Stimulated activated memory B cell treated with anti-CD40 and anti-IgM and Interleukin-4, amounts not matched to agents 10 μg/mL and 1 μg/mL and 100 μg/mL, for 72 hours (primary cell): ENCODE data around the gene TTC28.
"Not testable (repeated sequence)": the region's sequence is repeated elsewhere in the genome, so short reads cannot be mapped to it uniquely, and the experiment has no call there.

ENCODE experiments used
- ATAC-seq: fragments of 150-1000 bp; cut with Tn5 transposase; 2 replicates; pipeline ENCODE4 v1.10.0; 2021
- H3K27ac Mint-ChIP-seq: one replicate; pipeline ENCODE4 v1.8.0; 2022; ENCODE audit warnings: mild to moderate bottlenecking, mixed read lengths
- H3K27me3 Mint-ChIP-seq: one replicate; pipeline ENCODE4 v1.8.0; 2022; ENCODE audit warnings: mixed read lengths
- H3K36me3 Mint-ChIP-seq: one replicate; pipeline ENCODE4 v1.8.0; 2022; ENCODE audit warnings: mixed read lengths
- H3K4me1 Mint-ChIP-seq: one replicate; pipeline ENCODE4 v1.8.0; 2022; ENCODE audit warnings: mixed read lengths
- H3K4me3 Mint-ChIP-seq: one replicate; pipeline ENCODE4 v1.8.0; 2022; ENCODE audit warnings: mild to moderate bottlenecking, moderate library complexity, mixed read lengths
- H3K9me3 Mint-ChIP-seq: one replicate; pipeline ENCODE4 v1.8.0; 2022; ENCODE audit warnings: mixed read lengths

TTC28 gene

DNA sequence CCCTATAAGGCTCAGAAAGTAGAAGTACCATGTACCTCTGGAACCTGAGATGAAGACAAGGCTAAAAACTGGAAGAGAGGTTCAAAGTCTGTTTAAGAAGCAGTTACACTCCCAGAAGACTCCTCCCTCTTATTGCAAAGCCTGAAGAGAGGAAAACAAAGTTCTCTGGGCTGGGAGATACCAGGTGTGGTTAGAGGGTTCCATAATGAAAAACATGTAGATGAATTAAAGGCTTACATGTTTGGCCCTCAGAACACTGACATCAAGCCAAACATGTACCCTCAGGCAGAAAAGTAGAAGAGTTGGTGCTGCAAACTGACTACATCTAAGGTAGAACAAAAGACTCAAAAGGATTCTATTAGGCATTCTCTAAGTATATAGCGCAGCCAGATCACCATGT is 205.3 kb downstream of the TTC28 start:
- Mint-ChIP-seq H3K4me1 (no peaks in the 10 kb centered on the region), H3K9me3 (no peaks in the 10 kb centered on the region), H3K36me3 (no peaks in the 10 kb centered on the region), H3K27ac (no peak overlapping the region), H3K4me3 (no peak overlapping the region), H3K27me3 (peaks cover 20% of the 10 kb centered on the region)
- no peak for ATAC-seq

DNA sequence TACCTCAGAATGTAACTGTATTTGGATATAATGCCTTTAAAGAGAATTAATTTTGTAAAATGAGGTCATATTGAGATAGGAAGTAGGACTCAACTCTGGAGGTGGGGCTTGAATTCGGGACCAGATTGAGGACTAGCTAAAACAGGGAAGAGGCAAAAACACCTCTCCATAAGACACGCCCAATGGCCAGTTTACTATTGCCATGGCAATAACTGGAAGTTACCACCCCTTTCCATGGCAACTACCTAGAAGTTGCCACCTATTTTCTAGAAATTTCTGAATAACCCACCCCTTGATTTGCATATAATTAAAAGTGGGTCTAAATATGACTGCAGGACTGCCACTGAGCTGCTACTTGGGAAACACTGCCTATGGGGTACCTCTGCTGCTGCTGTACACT is 206.4 kb downstream of the TTC28 start:
- no peaks in the 10 kb centered on the region for H3K9me3 Mint-ChIP-seq
- ATAC-seq, result no peak
- no peaks in the 10 kb centered on the region for H3K4me1 Mint-ChIP-seq
- H3K36me3 Mint-ChIP-seq, result no peaks in the 10 kb centered on the region
- H3K27me3 Mint-ChIP-seq, result peaks cover 20% of the 10 kb centered on the region
- no peak overlapping the region for H3K4me3 Mint-ChIP-seq
- H3K27ac Mint-ChIP-seq, result no peak overlapping the region

DNA sequence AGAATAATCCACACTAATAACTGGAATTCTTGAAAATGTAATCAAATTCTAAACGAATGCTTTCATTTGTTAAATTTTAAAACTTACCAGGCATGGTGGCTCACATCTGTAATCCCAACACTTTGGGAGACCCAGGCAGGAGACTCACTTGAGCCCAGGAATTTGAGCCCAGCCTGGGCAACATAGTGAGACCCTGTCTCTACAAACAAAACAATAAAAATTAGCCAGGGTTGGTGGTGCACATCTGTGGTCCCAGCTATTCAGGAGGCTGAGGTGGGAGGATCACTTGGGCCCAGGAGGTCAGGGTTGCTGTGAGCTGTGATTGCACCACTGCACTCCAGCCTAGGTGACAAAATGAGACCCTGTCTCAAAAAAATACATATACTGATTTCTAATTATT is 212.6 kb downstream of the TTC28 start:
- ATAC-seq, H3K4me1 Mint-ChIP-seq, H3K27ac Mint-ChIP-seq, H3K4me3 Mint-ChIP-seq, H3K9me3 Mint-ChIP-seq, H3K36me3 Mint-ChIP-seq, H3K27me3 Mint-ChIP-seq: not testable (repeated sequence)

DNA sequence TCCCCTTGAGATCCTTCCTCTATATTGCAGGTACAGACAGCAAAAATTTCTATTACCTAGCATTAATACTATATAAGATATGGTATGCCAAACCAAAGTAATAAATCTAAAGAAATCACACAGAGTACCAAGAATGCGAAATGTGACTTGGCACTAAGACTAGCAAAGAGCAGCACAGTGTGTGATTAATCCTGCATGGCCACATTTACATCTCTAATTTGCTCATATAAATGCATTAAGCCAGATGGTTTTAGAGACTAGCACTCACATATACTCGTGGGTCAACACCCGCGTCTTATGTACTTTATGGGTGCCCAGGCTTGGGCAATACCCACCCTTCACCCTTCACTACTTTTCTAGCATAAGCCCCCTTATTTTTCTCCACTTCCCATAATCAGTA is 213.2 kb downstream of the TTC28 start:
- ATAC-seq, result no peak
- H3K27me3 Mint-ChIP-seq, result peaks cover 6% of the 10 kb centered on the region
- H3K9me3 Mint-ChIP-seq, result no peaks in the 10 kb centered on the region
- H3K4me3 Mint-ChIP-seq, result no peak overlapping the region
- no peaks in the 10 kb centered on the region for H3K36me3 Mint-ChIP-seq
- H3K4me1 Mint-ChIP-seq, result no peaks in the 10 kb centered on the region
- H3K27ac Mint-ChIP-seq, result no peak overlapping the region

DNA sequence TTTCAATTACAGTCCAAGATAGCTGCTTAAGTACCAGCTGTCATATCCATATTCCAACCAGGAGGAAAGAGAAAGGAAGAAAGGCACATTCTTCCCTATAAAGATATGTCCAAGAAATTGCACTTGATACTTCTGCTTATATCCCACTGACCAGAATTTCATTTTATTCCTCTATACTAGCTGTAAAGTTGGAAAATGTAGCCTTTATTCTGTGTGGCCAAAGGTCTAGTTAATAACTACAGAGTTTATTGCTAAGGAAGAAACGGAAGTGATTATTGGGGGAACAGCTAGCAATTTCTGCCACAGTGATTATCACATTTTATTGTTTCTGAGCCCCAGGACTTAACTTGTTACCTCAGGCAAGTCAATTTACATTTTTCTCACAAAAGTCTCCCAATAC is 213.8 kb downstream of the TTC28 start:
- H3K4me1 Mint-ChIP-seq, result no peaks in the 10 kb centered on the region
- ATAC-seq, result no peak
- no peak overlapping the region for H3K27ac Mint-ChIP-seq
- peaks cover 6% of the 10 kb centered on the region for H3K27me3 Mint-ChIP-seq
- no peak overlapping the region for H3K4me3 Mint-ChIP-seq
- no peaks in the 10 kb centered on the region for H3K9me3 Mint-ChIP-seq
- no peaks in the 10 kb centered on the region for H3K36me3 Mint-ChIP-seq

DNA sequence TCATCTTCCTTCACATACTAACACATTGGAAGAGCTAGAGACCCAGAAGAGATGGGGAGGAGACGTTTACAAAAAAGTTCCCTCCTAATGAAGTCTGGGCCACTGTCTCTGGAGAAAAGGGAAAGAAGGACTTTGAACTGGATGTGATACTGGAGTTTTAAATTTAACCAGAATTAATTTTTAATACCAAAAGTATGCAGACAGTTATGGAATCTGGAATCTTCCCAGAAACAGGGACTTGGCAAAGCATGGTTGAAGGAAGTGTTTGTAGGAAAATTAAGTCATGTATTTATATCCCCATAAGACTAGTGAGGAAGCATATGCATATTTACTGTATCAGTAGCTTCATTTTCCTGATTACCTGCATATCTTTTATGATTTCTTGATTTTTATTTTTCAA is 215.5 kb downstream of the TTC28 start:
- no peaks in the 10 kb centered on the region for H3K4me1 Mint-ChIP-seq
- H3K36me3 Mint-ChIP-seq, result no peaks in the 10 kb centered on the region
- no peaks in the 10 kb centered on the region for H3K9me3 Mint-ChIP-seq
- H3K27me3 Mint-ChIP-seq, result peaks cover 9% of the 10 kb centered on the region
- no peak for ATAC-seq
- H3K27ac Mint-ChIP-seq, result no peak overlapping the region
- no peak overlapping the region for H3K4me3 Mint-ChIP-seq

DNA sequence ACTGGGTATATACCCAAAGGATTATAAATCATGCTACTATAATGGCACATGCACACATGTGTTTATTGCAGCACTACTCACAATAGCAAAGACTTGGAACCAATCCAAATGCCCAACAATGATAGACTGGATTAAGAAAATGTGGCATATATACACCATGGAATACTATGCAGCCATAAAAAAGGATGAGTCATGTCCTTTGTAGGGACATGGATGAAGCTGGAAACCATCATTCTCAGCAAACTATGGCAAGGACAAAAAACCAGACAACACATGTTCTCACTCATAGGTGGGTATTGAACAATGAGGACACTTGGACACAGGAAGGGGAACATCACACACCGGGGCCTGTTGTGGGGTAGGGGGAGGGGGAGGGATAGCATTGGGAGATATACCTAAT is 216.2 kb downstream of the TTC28 start:
- not testable (repeated sequence) for H3K4me3 Mint-ChIP-seq, H3K27ac Mint-ChIP-seq, H3K9me3 Mint-ChIP-seq, H3K36me3 Mint-ChIP-seq, ATAC-seq, H3K27me3 Mint-ChIP-seq, H3K4me1 Mint-ChIP-seq

DNA sequence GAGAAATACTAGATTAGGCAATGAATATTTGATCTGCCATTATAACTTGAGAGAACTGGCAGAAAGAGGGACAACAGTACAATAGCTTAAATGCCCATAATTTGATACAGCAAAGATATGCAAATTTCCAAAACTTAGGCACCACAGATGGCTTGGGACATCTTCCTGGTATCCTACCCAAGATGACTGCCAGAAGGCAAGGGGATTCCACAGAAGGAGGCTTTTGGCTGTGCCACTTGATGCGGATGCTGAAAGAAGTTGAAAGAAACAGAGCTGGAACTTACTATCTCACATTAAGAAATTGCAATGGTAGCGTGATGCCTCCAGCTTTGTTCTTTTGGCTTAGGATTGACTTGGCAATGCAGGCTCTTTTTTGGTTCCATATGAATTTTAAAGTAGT is 216.7 kb downstream of the TTC28 start:
- ATAC-seq, result no peak
- peaks cover 9% of the 10 kb centered on the region for H3K27me3 Mint-ChIP-seq
- H3K4me3 Mint-ChIP-seq, result no peak overlapping the region
- no peaks in the 10 kb centered on the region for H3K9me3 Mint-ChIP-seq
- H3K36me3 Mint-ChIP-seq, result no peaks in the 10 kb centered on the region
- no peaks in the 10 kb centered on the region for H3K4me1 Mint-ChIP-seq
- no peak overlapping the region for H3K27ac Mint-ChIP-seq

DNA sequence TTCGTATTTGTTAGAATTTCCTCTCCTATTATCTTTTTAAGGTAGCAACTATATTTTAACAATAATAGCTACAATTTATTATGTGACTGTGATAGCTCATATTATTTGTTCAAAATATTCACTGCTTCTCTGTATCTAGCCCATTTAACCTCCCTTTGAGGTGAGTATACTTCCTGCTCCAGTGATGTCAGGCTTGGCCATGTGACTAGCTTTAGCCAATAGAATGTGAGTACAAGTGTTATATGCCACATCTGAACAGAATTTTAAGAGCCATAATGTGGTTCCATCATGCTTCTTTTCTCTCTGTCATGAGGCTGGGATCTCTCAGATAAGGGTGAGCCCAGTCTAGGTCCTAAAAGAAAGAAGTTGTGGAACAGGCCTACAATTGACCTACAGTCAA is 217.6 kb downstream of the TTC28 start:
- Mint-ChIP-seq H3K36me3 (no peaks in the 10 kb centered on the region), H3K9me3 (no peaks in the 10 kb centered on the region), H3K4me1 (no peaks in the 10 kb centered on the region), H3K27me3 (peaks cover 9% of the 10 kb centered on the region), H3K27ac (no peak overlapping the region), H3K4me3 (no peak overlapping the region)
- ATAC-seq, result no peak

DNA sequence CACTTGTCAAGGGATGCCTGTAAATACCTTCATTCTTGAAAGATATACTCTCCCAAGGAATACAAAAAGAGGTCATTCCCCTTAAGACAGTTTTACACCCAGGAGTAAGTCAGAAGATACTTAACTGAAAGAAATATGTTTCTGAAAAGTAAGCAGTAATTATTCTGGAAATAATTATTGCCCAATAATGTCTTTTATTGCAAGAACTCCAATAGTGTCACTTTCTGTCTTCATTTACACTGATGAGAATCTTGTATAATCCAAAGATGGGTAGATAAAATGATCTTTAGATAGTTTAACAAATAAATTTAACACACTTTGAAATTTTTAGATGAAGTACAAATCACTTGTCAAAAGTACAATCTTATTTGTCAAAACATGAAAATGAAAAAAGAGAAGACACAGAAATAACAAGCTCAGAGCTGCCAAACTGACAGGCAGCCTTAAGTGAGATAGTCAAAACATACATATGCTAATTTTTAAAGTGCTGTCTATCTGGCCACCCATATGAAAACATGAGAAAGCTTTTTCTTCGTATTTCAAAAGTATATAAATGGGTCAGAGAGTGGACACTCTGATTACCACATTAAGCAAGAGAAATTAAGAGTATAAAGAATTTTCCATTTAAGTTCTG is 225.1 kb downstream of the TTC28 start:
- H3K9me3 Mint-ChIP-seq, result no peaks in the 10 kb centered on the region
- H3K27me3 Mint-ChIP-seq, result peaks cover 2% of the 10 kb centered on the region
- no peak overlapping the region for H3K27ac Mint-ChIP-seq
- no peak for ATAC-seq
- H3K36me3 Mint-ChIP-seq, result no peaks in the 10 kb centered on the region
- no peaks in the 10 kb centered on the region for H3K4me1 Mint-ChIP-seq
- no peak overlapping the region for H3K4me3 Mint-ChIP-seq

DNA sequence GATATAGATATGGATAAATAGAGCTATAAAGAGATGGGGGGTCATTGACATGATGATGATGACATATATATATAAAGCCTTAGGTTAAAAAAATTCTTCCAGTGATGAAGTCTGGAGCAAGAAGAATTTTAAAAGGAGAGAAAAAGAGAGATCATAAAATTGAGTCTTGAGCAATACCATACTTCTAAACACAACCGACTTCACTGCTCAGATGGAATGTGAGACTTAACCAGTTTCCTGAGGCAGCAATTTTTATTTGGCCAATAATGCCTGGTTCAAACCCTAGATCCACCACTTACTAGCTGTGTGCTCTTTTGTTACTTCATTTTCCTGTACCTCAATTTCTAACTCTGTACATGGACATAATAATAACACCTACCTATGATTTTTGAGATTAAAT is 229.5 kb downstream of the TTC28 start:
- H3K27me3 Mint-ChIP-seq, result peaks cover 11% of the 10 kb centered on the region
- no peak overlapping the region for H3K27ac Mint-ChIP-seq
- H3K4me3 Mint-ChIP-seq, result no peak overlapping the region
- no peaks in the 10 kb centered on the region for H3K4me1 Mint-ChIP-seq
- no peak for ATAC-seq
- no peaks in the 10 kb centered on the region for H3K36me3 Mint-ChIP-seq
- H3K9me3 Mint-ChIP-seq, result no peaks in the 10 kb centered on the region

DNA sequence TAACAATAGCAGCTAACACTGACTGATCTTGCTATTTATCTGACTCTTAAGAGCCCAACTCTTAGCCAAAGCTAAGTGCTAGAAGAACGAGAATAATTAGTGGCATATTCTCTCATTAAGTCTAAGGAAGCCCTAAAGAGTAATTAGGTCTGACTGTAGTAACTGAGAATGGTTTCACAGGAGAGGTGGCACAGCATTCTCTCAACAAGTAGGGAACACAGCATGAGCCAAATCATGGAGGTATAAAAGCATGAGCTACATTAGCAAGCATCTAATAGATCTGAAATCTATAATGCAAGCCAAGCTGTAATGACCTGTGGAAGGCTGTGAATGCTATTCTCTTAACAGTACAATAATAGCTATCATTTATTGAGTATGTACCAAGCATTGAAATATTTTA is 230.6 kb downstream of the TTC28 start:
- Mint-ChIP-seq H3K36me3 (no peaks in the 10 kb centered on the region), H3K27ac (no peak overlapping the region), H3K4me1 (no peaks in the 10 kb centered on the region), H3K4me3 (no peak overlapping the region), H3K9me3 (no peaks in the 10 kb centered on the region), H3K27me3 (peaks cover 17% of the 10 kb centered on the region)
- ATAC-seq, result no peak

DNA sequence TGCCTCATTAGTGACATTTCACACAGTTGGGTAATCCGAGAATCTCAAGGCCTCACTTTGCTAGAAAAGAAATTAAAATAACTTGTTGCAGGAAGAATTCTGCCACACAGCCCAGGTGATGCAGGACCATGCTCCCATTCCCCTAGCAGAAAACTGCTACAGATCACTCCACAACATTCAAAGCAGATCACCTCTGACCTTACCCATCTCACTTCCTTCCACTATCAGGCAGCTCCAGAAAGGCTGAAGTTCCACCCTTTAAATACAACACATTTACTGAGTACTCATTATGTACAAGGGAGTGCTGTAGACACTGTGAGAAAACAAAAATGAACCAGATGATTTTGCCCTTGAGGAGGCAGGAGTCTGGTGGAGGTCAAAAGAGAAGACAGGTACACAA is 231.0 kb downstream of the TTC28 start:
- no peak for ATAC-seq
- Mint-ChIP-seq H3K27me3 (peaks cover 19% of the 10 kb centered on the region), H3K36me3 (no peaks in the 10 kb centered on the region), H3K4me1 (peaks cover under 1% of the 10 kb centered on the region), H3K9me3 (no peaks in the 10 kb centered on the region), H3K27ac (no peak overlapping the region), H3K4me3 (no peak overlapping the region)

DNA sequence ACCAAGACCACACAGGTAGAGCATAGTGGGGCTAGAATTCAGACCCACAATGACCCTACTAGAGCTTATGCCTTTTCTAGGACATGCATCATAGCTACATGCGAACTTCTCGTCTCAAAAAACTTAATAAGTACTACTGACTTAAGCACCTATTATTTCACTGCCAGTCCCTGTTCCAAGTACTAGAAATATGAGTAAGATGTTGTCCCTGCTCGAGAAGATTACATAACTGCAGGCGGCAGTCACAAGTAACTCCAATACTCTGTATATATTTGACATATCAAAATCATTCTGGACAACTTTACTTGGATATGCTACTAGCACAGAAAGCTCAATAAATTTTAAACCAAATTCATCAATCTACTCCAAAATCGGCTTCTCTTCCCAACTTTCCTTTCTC is 235.0 kb downstream of the TTC28 start:
- no peak overlapping the region for H3K4me3 Mint-ChIP-seq
- H3K36me3 Mint-ChIP-seq, result no peaks in the 10 kb centered on the region
- H3K4me1 Mint-ChIP-seq, result peaks cover 17% of the 10 kb centered on the region
- H3K9me3 Mint-ChIP-seq, result no peaks in the 10 kb centered on the region
- no peak for ATAC-seq
- no peak overlapping the region for H3K27ac Mint-ChIP-seq
- peaks cover 35% of the 10 kb centered on the region for H3K27me3 Mint-ChIP-seq

DNA sequence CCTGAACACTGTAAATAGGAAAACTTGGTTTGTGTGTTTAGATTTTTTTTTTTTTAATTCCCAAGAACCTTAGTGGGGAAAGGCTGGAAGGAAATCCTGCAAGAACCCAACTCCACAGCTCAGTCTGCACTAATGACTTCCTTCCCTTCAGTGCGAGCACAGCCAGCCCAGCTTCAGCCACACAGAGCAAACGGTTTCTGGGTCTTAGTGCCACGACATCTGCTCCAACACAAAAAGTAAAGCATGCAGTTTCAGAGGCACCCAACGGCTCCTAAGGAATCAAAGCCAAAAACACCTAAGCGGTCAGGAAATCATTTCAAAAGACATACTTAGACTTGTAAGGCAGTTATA is 236.1 kb downstream of the TTC28 start:
- no peak overlapping the region for H3K4me3 Mint-ChIP-seq
- no peaks in the 10 kb centered on the region for H3K9me3 Mint-ChIP-seq
- ATAC-seq, result no peak
- H3K36me3 Mint-ChIP-seq, result no peaks in the 10 kb centered on the region
- H3K27ac Mint-ChIP-seq, result no peak overlapping the region
- H3K4me1 Mint-ChIP-seq, result peaks cover 17% of the 10 kb centered on the region
- peaks cover 35% of the 10 kb centered on the region for H3K27me3 Mint-ChIP-seq

DNA sequence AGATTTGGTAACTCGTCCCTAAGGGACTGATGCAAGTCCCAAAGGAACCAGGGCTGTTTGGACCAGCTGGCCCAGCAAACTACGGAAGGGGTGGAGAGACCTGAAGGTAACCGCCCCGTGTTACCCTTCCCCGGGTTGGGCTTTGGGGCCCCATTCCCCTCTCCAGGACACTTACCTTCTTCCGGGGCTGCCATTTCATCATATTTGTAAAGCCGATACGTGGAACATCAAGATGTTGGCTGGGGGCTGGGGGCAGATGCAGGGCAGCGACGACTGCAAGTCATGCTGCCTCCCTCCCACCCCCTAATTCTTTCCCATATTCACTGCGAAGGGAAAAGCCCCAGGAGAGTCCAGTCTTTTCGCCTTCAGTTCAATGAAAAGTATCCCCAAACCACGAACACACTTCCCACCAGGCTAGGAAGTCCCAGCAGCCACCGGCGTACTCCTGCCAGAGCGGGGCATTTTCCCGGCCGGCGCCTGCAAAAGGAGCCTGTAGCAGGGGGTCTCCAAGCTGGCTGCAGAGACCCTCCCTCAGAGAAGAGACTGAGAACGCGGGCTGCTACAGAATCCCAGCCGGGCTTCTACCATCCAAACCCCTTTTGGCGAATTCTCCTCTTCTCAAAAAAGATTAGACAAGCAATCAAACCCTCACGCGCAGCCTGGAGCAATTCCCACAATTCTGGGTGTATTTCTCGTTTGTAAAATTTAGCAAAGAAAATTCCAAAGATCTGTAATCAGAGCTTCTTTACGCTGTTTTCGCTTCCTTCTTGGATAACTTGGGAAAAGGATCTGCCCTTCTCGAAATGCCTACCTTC is 236.7 kb downstream of the TTC28 start:
- Mint-ChIP-seq H3K4me1 (peaks cover 17% of the 10 kb centered on the region), H3K9me3 (no peaks in the 10 kb centered on the region), H3K36me3 (no peaks in the 10 kb centered on the region), H3K27me3 (peaks cover 35% of the 10 kb centered on the region), H3K4me3 (peak overlapping the region; percentile 60), H3K27ac (no peak overlapping the region)
- ATAC-seq, result no peak
